ENCODE measurements around the gene ITPKC. TPM values are rescaled to one million over a fixed set of nuclear protein-coding genes. Genes with fewer than 3 reads are reported as not detected.

Gene ITPKC
- total RNA-seq, 1 donor from 2014 or later = 19.7 TPM

DNA sequence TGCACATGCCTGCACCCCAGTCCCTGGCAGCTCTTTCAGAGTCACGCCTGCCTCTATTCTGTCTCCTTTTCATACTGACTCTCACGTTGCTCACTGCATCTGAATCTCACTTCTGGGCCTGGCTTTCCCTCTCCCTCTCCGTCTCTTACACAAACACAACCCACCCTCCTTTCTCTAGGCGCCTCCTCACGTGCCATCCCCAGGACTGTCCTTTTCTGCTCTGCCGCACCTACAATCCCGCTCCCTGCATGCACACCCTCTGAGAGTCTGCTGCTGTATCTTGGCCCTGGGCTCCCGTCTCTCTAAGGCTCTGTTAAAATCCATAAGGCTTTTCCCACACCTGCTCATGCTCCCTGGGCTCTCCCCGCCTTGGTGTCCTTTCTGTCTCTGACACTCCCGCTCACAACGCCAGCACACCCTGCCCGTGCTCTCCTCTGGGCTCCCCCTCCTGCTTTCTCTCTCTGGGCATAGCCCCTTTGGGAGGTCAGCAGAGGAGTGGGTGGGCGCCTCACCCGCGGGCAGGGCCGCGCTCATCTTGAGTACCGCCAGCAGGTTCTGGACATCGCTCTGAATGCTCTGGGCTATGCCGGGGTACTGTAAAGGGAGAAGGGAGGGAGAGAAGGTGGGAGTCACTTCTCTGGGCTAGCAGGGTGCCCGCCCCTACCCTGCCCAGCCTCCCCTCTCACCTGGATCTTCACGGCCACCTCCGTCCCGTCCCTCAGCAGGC lies 13.7 kb upstream of the ITPKC start:
- Mint-ChIP-seq H3K4me1 (ENCODE audit: low read depth, unreplicated experiment) (peaks cover 9% of the 10 kb centered on the region), H3K4me3 (ENCODE audit: unreplicated experiment) (peak overlapping the region; percentile 67), H3K27ac (ENCODE audit: unreplicated experiment) (peak overlapping the region; percentile 4), H3K27me3 (ENCODE audit: low read depth, unreplicated experiment) (no peaks in the 10 kb centered on the region), H3K36me3 (ENCODE audit: low read depth, unreplicated experiment) (peaks cover 12% of the 10 kb centered on the region), H3K9me3 (ENCODE audit: unreplicated experiment) (peaks cover 1% of the 10 kb centered on the region)
- no peak for FAIRE-seq
- Histone ChIP-seq H3K4me3 (ENCODE audit: insufficient read depth, low read depth, low read length) (no peak overlapping the region), H2AFZ (ENCODE audit: low read depth, low read length) (no peak overlapping the region), H3K4me2 (ENCODE audit: low read length) (no peak overlapping the region), H4K20me1 (ENCODE audit: insufficient read depth, low read length) (no peaks in the 10 kb centered on the region), H3K79me2 (ENCODE audit: insufficient read depth, low read length) (no peaks in the 10 kb centered on the region), H3K4me1 (ENCODE audit: insufficient read depth, low read length) (no peaks in the 10 kb centered on the region), H3K9ac (ENCODE audit: low read length) (no peak overlapping the region), H3K9me3 (ENCODE audit: insufficient read depth, low read depth, low read length) (no peaks in the 10 kb centered on the region), H3K36me3 (ENCODE audit: insufficient read depth, low read length) (peaks cover 2% of the 10 kb centered on the region), H3K27me3 (ENCODE audit: insufficient read depth, low read length) (no peaks in the 10 kb centered on the region), H3K27ac (ENCODE audit: low read depth, low read length) (no peak overlapping the region)
- no peak for TF ChIP-seq CTCF (IDR thresholded peaks at IDR 0.05; ENCODE audit: insufficient read depth, low read depth, low read length)
- no peak for TF ChIP-seq EZH2 (IDR thresholded peaks at IDR 0.05; ENCODE audit: insufficient read depth, low read length)
- DNase-seq (ENCODE audit: low read depth) = no peak

DNA sequence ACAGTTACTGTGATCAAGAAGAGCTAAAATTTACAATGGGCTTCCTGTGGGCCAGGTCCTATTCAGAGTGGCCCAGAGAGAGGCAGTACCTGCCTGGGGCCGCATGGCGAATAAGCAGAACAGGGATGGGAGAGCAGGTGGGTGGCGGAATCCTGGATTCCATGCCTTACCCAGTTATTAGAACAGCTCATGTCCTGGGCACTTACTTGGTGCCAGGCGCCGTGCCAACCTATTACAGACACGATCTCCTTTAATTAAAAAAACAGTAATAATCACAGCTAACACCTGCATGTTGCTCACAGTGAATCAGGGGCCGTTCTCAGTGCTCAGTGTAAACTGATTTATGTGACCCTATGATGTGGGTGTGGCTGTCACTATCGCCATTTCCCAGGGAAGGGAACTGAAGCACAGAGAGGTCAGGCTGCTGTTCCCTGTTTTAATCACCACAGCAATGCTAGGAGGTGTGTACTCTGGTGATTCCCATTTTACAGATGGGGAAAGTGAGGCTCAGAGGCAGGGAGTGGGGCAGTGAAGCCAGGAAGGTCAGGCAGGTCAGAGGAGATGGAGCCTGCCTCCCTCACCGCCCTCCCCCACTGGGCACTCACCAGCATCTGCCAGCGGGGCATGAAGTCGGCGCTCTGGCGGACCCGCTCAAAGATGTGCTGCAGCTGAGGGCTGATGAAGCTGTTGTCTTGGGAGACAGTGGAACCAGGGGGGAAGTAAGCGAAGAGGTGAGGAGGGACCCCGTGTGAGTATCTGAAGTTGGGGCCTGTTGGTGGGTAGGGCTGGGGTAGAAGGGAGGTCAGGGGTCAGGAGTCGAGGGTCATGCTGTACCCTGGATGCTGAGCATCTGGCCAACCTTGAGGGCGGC lies 12.2 kb upstream of the ITPKC start:
- no peaks in the 10 kb centered on the region for H3K27me3 ChIP-seq (ENCODE audit: insufficient read depth, low read length)
- H3K4me1 ChIP-seq (ENCODE audit: insufficient read depth, low read length) = no peaks in the 10 kb centered on the region
- H3K9me3 ChIP-seq (ENCODE audit: insufficient read depth, low read depth, low read length) = no peaks in the 10 kb centered on the region
- no peaks in the 10 kb centered on the region for H3K79me2 ChIP-seq (ENCODE audit: insufficient read depth, low read length)
- peaks cover 9% of the 10 kb centered on the region for H3K4me1 Mint-ChIP-seq (ENCODE audit: low read depth, unreplicated experiment)
- TF ChIP-seq EZH2 (IDR thresholded peaks at IDR 0.05; ENCODE audit: insufficient read depth, low read length) = no peak
- TF ChIP-seq CTCF (IDR thresholded peaks at IDR 0.05; ENCODE audit: insufficient read depth, low read depth, low read length) = no peak
- peaks cover 2% of the 10 kb centered on the region for H3K36me3 ChIP-seq (ENCODE audit: insufficient read depth, low read length)
- H3K36me3 Mint-ChIP-seq (ENCODE audit: low read depth, unreplicated experiment) = peaks cover 15% of the 10 kb centered on the region
- H2AFZ ChIP-seq (ENCODE audit: low read depth, low read length) = no peak overlapping the region
- H3K9ac ChIP-seq (ENCODE audit: low read length) = no peak overlapping the region
- no peak overlapping the region for H3K4me2 ChIP-seq (ENCODE audit: low read length)
- DNase-seq (ENCODE audit: low read depth) (no peak), FAIRE-seq (no peak)
- H3K4me3 ChIP-seq (ENCODE audit: insufficient read depth, low read depth, low read length) = no peak overlapping the region
- H3K9me3 Mint-ChIP-seq (ENCODE audit: unreplicated experiment) = peaks cover 1% of the 10 kb centered on the region
- H3K27ac Mint-ChIP-seq (ENCODE audit: unreplicated experiment) = no peak overlapping the region
- H3K27ac ChIP-seq (ENCODE audit: low read depth, low read length) = no peak overlapping the region
- no peaks in the 10 kb centered on the region for H4K20me1 ChIP-seq (ENCODE audit: insufficient read depth, low read length)
- H3K4me3 Mint-ChIP-seq (ENCODE audit: unreplicated experiment) = no peak overlapping the region
- no peaks in the 10 kb centered on the region for H3K27me3 Mint-ChIP-seq (ENCODE audit: low read depth, unreplicated experiment)

Measured in astrocyte (in vitro differentiated cells and primary cell).